WTC11 (cell line): ENCODE data around the gene PPP2R5E. TPM values are rescaled to one million over a fixed set of nuclear protein-coding genes. Genes with fewer than 3 reads are reported as not detected.

Experiments used
- ATAC-seq: fragments of 200-7000 bp; cut with Tn5 transposase; 2 replicates; pipeline ENCODE4 v1.10.0; 2021; ENCODE audit warnings: mild to moderate bottlenecking, moderate library complexity
- CTCF ChIA-PET: fragments of 300-600 bp; sonication (Branson Sonifier 250); formaldehyde crosslinking; loops from one replicate; lab custom pipeline; 2021; ENCODE audit warnings: antibody characterized with exemption; lab: Charles Lee
- POLR2A ChIA-PET: fragments of 350-600 bp; sonication (Branson Sonifier 250); formaldehyde crosslinking; loops from one replicate; lab custom pipeline; 2021; ENCODE audit warnings: antibody characterized with exemption; lab: Charles Lee
- DNase-seq: peaks from one replicate; pipeline ENCODE4 v3.0.0; 2021; ENCODE audit warnings: low spot score
- H3K27ac Mint-ChIP-seq: 2 replicates; pipeline ENCODE4 v1.8.0; 2021; ENCODE audit warnings: mixed read lengths
- H3K27me3 Mint-ChIP-seq: 2 replicates; pipeline ENCODE4 v1.8.0; 2021; ENCODE audit warnings: low read depth, mild to moderate bottlenecking, moderate library complexity, mixed read lengths
- H3K36me3 Mint-ChIP-seq: 2 replicates; pipeline ENCODE4 v1.8.0; 2021; ENCODE audit warnings: mixed read lengths
- H3K4me1 Mint-ChIP-seq: 2 replicates; pipeline ENCODE4 v1.8.0; 2022; ENCODE audit warnings: mixed read lengths
- H3K4me3 Mint-ChIP-seq: 2 replicates; pipeline ENCODE4 v1.8.0; 2021; ENCODE audit warnings: mild to moderate bottlenecking, moderate library complexity, mixed read lengths
- H3K9me3 Mint-ChIP-seq: 2 replicates; pipeline ENCODE4 v1.8.0; 2021; ENCODE audit warnings: mixed read lengths
- AFF4 ChIP-seq: sonication (generic); formaldehyde crosslinking; IDR thresholded peaks from 2 replicates; pipeline ENCODE4 v1.8.1; 2023; ENCODE audit warnings: mild to moderate bottlenecking, missing genetic modification reagents, borderline replicate concordance
- AR ChIP-seq: fragments of 250-450 bp; sonication (Bioruptor Pico); IDR thresholded peaks from 2 replicates; pipeline ENCODE4 v1.9.0; 2021; ENCODE audit warnings: mild to moderate bottlenecking
- ATF2 ChIP-seq: sonication (generic); formaldehyde crosslinking; IDR thresholded peaks from 2 replicates; pipeline ENCODE4 v1.8.1; 2022; ENCODE audit warnings: low read depth, missing genetic modification reagents, borderline replicate concordance
- EMX1 ChIP-seq: fragments of 250-450 bp; sonication (Bioruptor Pico); IDR thresholded peaks from 2 replicates; pipeline ENCODE4 v1.8.0; 2021; ENCODE audit warnings: mild to moderate bottlenecking
- FOXP1 ChIP-seq: sonication (generic); formaldehyde crosslinking; IDR thresholded peaks from 2 replicates; pipeline ENCODE4 v1.8.0; 2022; ENCODE audit warnings: missing genetic modification reagents, mild to moderate bottlenecking, moderate library complexity, borderline replicate concordance
- GABPB1 ChIP-seq: sonication (generic); formaldehyde crosslinking; IDR thresholded peaks from 2 replicates; pipeline ENCODE4 v1.8.1; 2023; ENCODE audit warnings: mild to moderate bottlenecking, missing genetic modification reagents
- GRHL2 ChIP-seq: fragments of 250-450 bp; sonication (Bioruptor Pico); IDR thresholded peaks from 2 replicates; pipeline ENCODE4 v1.8.0; 2022; ENCODE audit warnings: mild to moderate bottlenecking, moderate library complexity; ENCODE audit not compliant: insufficient replicate concordance, severe bottlenecking
- NFE2L1 ChIP-seq: sonication (generic); formaldehyde crosslinking; IDR thresholded peaks from 2 replicates; pipeline ENCODE4 v1.8.1; 2023; ENCODE audit warnings: missing genetic modification reagents
- NR3C1 ChIP-seq: sonication (generic); formaldehyde crosslinking; conservative IDR thresholded peaks from 2 replicates; pipeline ENCODE4 v1.8.1; 2023; ENCODE audit warnings: low read depth, mild to moderate bottlenecking, missing genetic modification reagents
- STAT6 ChIP-seq: sonication (generic); formaldehyde crosslinking; conservative IDR thresholded peaks from 2 replicates; pipeline ENCODE4 v1.8.1; 2023; ENCODE audit warnings: mild to moderate bottlenecking, low read depth, missing genetic modification reagents, moderate library complexity
- total RNA-seq: library from RNA; stranded (reverse); gene quantifications from 3 replicates; pipeline ENCODE4 v1.2.3, GENCODE V29; 2021

PPP2R5E gene
- total RNA-seq, 1 experiment from 2014 or later, result 59.0 TPM

GRCh38 chr14:63477556-63477955, 65.6 kb downstream of the PPP2R5E start:
- Mint-ChIP-seq H3K27ac (no peak overlapping the region), H3K4me1 (peaks cover 9% of the 10 kb centered on the region), H3K27me3 (no peaks in the 10 kb centered on the region), H3K4me3 (no peak overlapping the region), H3K36me3 (no peaks in the 10 kb centered on the region), H3K9me3 (no peaks in the 10 kb centered on the region)
- no peak for DNase-seq
- no peak for ATAC-seq
- ChIA-PET POLR2A (no interaction called here), CTCF (no interaction called here)
- no peak for TF ChIP-seq NFE2L1 (CRISPR knock-in tag)
- no peak for TF ChIP-seq AR (CRISPR knock-in tag)
- TF ChIP-seq NR3C1 (CRISPR knock-in tag), result no peak
- no peak for TF ChIP-seq GRHL2 (CRISPR knock-in tag)
- no peak for TF ChIP-seq GABPB1
- TF ChIP-seq EMX1, result no peak

GRCh38 chr14:63475761-63476160, 67.4 kb downstream of the PPP2R5E start:
- no peaks in the 10 kb centered on the region for H3K36me3 Mint-ChIP-seq
- 0 out of 2 replicates have a peak overlapping the region, but pooled peaks have one; percentile 34 for H3K27ac Mint-ChIP-seq
- H3K27me3 Mint-ChIP-seq, result no peaks in the 10 kb centered on the region

More at GRCh38 chr14:63475761-63476160, 67.4 kb downstream of the PPP2R5E start:
- ChIA-PET POLR2A (no interaction called here), CTCF (no interaction called here)
- ATAC-seq (no peak), DNase-seq (no peak)
- no peak for TF ChIP-seq FOXP1 (CRISPR knock-in tag)
- no peak for TF ChIP-seq STAT6 (CRISPR knock-in tag)
- no peak for TF ChIP-seq ATF2
- TF ChIP-seq AFF4 (CRISPR knock-in tag), result no peak
- Mint-ChIP-seq H3K4me1 (peaks cover 17% of the 10 kb centered on the region), H3K4me3 (no peak overlapping the region), H3K9me3 (no peaks in the 10 kb centered on the region)
